Peyer's patch (tissue), 4 donors: Measurements from ENCODE around the gene EGR1.

Experiments
- CTCF ChIP-seq, 6 experiments: fragments of 450-650 bp in 4 of 6; fragments of 200-600 bp in 2 of 6; sonication (generic) in 1 of 6; IDR thresholded peaks; one replicate each; pipeline ENCODE4 v1.5.1; 2017 to 2019; ENCODE audit warnings: antibody characterized with exemption in 6 of 6, mild to moderate bottlenecking in 3 of 6, moderate library complexity in 1 of 6
- POLR2A ChIP-seq, 2 donors: fragments of 450-650 bp; IDR thresholded peaks; one replicate each; pipeline ENCODE4 v1.5.1; 2017; ENCODE audit warnings: antibody characterized with exemption in 2 of 2, mild to moderate bottlenecking in 2 of 2, moderate library complexity in 2 of 2

DNA sequence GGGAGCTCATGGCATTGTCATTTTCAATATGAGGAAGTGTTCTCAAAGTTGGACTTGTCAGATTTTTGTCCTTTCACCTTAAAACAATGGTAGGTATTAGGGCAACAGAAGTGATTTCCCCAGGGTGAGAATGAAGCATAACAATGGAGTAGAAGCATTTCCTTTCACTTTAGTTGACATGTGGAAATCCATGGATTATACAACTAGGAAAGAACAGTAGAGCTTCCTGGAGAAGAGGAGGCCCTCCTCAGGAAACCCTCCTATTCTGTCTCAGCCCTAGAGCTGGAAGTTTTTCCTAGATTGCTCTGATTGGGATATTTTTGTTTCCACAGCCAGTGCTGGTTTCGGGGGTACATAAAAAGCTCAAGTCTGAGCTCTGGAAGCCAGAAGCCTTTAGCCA is 40.2 kb upstream of the EGR1 start:
- TF ChIP-seq POLR2A (IDR thresholded peaks at IDR 0.05) (no peak), CTCF (IDR thresholded peaks at IDR 0.05) (no peak)
